Suprapubic skin (tissue), 4 donors: Measurements from ENCODE around the gene TMEM260.

Experiments used
- EP300 ChIP-seq: sonication (generic); formaldehyde crosslinking; IDR thresholded peaks from one replicate; pipeline ENCODE4 v1.6.1; 2017; ENCODE audit warnings: antibody characterized with exemption
- POLR2A ChIP-seq, 2 donors: fragments of 450-650 bp; IDR thresholded peaks; one replicate each; pipeline ENCODE4 v1.6.1; 2017; ENCODE audit warnings: antibody characterized with exemption in 2 of 2, mild to moderate bottlenecking in 2 of 2, moderate library complexity in 2 of 2
- POLR2AphosphoS5 ChIP-seq, 3 donors: sonication (generic); formaldehyde crosslinking; IDR thresholded peaks; one replicate each; pipeline ENCODE4 v1.6.1; 2017; ENCODE audit warnings: antibody characterized with exemption in 3 of 3
- TF ChIP-seq, protein P1 (sequence below), 2 donors: fragments of 200-600 bp in 1 of 2; fragments of 450-650 bp in 1 of 2; sonication (generic) in 1 of 2; IDR thresholded peaks; one replicate each; pipeline ENCODE4 v1.5.1; 2016 to 2019; ENCODE audit warnings: antibody characterized with exemption in 2 of 2, mild to moderate bottlenecking in 1 of 2, moderate library complexity in 1 of 2

DNA sequence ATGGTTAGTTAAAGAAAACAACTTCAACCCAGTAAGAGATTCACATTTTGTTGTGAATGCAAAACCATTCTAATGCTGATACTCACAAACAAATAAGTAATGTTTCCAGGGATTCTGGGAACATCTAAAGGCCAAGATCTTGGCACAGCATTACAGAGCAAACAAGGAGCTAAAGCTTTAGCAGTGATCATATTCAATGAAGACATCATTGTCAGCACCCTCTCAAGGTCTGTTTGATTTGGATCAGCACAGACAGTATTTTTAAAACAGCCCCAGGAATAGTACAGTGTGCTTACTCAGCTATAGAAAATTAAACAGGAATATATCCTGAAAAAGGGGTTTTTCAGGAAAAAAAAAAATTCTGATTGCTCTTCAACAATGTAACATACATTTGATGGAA, 71.4 kb downstream of the TMEM260 start:
- TF ChIP-seq POLR2A (IDR thresholded peaks at IDR 0.05) (no peak), EP300 (no peak), POLR2AphosphoS5 (IDR thresholded peaks at IDR 0.05) (no peak)
- TF ChIP-seq, protein P1, sequence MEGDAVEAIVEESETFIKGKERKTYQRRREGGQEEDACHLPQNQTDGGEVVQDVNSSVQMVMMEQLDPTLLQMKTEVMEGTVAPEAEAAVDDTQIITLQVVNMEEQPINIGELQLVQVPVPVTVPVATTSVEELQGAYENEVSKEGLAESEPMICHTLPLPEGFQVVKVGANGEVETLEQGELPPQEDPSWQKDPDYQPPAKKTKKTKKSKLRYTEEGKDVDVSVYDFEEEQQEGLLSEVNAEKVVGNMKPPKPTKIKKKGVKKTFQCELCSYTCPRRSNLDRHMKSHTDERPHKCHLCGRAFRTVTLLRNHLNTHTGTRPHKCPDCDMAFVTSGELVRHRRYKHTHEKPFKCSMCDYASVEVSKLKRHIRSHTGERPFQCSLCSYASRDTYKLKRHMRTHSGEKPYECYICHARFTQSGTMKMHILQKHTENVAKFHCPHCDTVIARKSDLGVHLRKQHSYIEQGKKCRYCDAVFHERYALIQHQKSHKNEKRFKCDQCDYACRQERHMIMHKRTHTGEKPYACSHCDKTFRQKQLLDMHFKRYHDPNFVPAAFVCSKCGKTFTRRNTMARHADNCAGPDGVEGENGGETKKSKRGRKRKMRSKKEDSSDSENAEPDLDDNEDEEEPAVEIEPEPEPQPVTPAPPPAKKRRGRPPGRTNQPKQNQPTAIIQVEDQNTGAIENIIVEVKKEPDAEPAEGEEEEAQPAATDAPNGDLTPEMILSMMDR (IDR thresholded peaks at IDR 0.05) = no peak
